Measurements from ENCODE around the gene BRF1.

- TF ChIP-seq CTCF (conservative IDR thresholded peaks at IDR 0.05; ENCODE audit: low read length), result no peak
- TF ChIP-seq EZH2phosphoT487 (IDR thresholded peaks at IDR 0.05; ENCODE audit: borderline replicate concordance, low read depth, low read length), result no peak
Measured at GRCh38 chr14:105331575-105332349, 31.0 kb upstream of the BRF1 start.

All from OCI-LY7 (cell line).